ENCODE measurements around the gene QRFP. TPM values are rescaled to one million over a fixed set of nuclear protein-coding genes. Genes with fewer than 3 reads are reported as not detected.

The QRFP gene
- total and polyA plus RNA-seq, 12 donors = not detected

DNA sequence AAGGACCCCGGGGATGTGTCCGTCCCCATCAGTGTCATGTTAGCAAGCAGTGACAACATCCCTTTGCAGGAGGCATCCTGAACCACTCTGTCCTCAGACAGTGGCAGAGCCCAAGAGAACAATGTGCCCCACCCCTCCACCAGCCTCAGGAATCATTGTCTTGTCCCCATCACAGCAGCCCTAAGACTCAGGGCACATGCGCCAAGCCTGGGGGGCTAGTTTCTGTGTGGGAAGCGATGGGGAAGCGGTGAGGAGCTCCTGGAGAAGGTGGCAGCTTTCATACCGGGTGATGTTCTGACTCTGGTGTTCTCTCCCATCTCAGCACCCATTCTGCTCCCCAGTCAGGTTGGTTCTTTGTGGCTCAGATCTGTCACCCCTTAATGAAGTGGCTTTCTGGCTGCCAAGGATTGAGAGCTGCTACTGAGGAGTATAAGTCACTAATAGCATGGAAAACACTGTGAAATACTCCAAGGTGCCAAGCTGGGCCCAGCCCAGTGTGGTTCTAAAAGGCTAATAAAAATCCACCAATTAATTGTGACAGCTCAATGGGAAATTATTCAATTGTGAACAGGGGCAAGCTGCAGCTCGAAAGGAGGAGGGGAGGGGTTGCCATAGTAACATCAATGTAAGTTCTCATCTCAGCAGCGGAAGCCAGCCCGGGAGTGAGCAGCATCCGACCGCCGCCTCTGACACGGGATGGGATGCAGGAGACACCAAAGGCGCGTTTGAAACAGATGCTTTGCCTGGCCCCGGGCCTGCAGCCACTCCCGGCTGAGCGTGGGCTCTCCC is 4.7 kb downstream of the QRFP start:
- Histone ChIP-seq H3K9me3 (replicated peaks in 1 of 3) (no peaks in the 10 kb centered on the region), H3K27ac (no peak overlapping the region), H3K27me3 (no peaks in the 10 kb centered on the region), H3K36me3 (replicated peaks in 1 of 2) (peaks cover 0 to 42% of the 10 kb centered on the region in 2 donors), H3K4me1 (replicated peaks in 1 of 2) (no peaks in the 10 kb centered on the region), H3K4me3 (no peak overlapping the region)
- WGBS, 4 donors = 87 to 100% (median 90%) methylated on average over 4 to 18 of the region's 18 CpGs
- no peak for DNase-seq
- intact Hi-C loops (cut with DNase I) = no loop called here
- no peak for TF ChIP-seq POLR2A (IDR thresholded peaks at IDR 0.05)
- TF ChIP-seq, protein P1, sequence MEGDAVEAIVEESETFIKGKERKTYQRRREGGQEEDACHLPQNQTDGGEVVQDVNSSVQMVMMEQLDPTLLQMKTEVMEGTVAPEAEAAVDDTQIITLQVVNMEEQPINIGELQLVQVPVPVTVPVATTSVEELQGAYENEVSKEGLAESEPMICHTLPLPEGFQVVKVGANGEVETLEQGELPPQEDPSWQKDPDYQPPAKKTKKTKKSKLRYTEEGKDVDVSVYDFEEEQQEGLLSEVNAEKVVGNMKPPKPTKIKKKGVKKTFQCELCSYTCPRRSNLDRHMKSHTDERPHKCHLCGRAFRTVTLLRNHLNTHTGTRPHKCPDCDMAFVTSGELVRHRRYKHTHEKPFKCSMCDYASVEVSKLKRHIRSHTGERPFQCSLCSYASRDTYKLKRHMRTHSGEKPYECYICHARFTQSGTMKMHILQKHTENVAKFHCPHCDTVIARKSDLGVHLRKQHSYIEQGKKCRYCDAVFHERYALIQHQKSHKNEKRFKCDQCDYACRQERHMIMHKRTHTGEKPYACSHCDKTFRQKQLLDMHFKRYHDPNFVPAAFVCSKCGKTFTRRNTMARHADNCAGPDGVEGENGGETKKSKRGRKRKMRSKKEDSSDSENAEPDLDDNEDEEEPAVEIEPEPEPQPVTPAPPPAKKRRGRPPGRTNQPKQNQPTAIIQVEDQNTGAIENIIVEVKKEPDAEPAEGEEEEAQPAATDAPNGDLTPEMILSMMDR (IDR thresholded peaks at IDR 0.05) = no peak

DNA sequence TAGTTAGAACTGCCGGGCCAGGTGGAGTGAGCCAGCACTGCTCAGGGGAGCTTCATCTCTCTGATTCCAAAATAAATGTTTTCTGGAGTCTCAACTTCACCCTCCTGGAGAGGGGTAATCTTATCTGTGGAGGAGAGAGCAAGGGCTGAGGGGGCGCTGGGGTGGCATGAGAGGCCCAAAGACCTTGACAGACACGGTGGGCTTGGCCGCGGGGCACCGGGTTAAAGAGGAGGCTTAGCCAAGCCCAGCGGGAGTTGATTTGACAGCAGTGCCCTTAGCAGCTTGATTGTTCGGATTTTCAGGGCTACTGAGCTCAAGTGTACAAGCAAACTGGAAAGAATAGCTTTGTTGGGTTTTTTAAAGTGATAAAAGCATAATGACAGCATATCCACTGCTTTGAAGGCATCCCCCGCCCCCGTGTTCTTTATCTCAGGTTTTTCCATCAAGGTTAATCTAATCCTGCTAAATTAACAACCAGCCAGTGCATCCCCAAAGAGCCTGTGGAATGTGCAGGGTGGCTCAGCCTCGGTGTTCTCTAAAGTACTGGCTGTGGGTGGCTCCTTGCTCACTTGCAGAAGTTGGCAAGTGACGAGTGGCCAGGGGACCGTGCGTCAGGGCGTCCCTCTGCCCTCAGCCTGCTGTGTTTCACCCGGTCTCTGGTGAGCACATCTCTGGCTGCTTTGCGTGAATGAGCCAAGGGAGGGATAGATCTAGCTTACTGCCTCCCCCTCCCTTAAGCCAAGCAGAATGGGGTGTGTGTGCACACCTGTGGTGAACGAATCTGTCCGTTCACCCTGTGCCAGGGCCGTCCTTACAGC is 5.5 kb downstream of the QRFP start:
- WGBS, 4 donors = 76 to 83% (median 82%) methylated on average over 13 to 20 of the region's 20 CpGs
- TF ChIP-seq POLR2A (IDR thresholded peaks at IDR 0.05) = no peak
- TF ChIP-seq, protein P1 (IDR thresholded peaks at IDR 0.05) = no peak
- no peak for DNase-seq
- intact Hi-C loops (cut with DNase I) = no loop called here
- Histone ChIP-seq H3K27me3 (no peaks in the 10 kb centered on the region), H3K9me3 (replicated peaks in 1 of 3) (no peaks in the 10 kb centered on the region), H3K4me3 (no peak overlapping the region), H3K27ac (no peak overlapping the region), H3K4me1 (replicated peaks in 1 of 2) (no peaks in the 10 kb centered on the region), H3K36me3 (replicated peaks in 1 of 2) (peaks cover 0 to 50% of the 10 kb centered on the region in 2 donors)

DNA sequence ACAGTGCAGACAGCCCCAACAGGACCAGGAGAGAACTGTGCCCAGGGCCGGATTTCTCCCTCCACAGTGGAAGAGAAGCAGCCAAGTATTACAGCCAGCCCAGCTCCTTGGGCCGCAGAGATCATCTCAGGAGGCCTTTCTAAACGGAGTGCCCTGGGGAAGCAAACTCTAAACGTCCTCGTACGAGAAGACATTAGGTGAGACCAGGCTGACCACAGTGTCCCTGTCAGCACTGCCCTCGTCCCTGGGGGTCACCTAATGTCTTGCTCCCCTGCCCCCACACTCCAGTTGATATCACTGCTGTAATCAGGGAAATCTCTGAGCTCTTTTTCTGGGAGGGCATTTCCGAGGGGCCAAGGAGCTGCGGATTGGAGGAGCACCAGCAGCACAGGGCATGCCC is 6.5 kb downstream of the QRFP start:
- Histone ChIP-seq H3K27ac (no peak overlapping the region), H3K27me3 (no peaks in the 10 kb centered on the region), H3K9me3 (replicated peaks in 1 of 3) (no peaks in the 10 kb centered on the region), H3K36me3 (replicated peaks in 1 of 2) (peaks cover 0 to 60% of the 10 kb centered on the region in 2 donors), H3K4me3 (no peak overlapping the region), H3K4me1 (replicated peaks in 1 of 2) (no peaks in the 10 kb centered on the region)
- WGBS, 4 donors = 87 to 91% (median 89%) methylated on average over 7 to 9 of the region's 9 CpGs
- no peak for DNase-seq
- intact Hi-C loops (cut with DNase I) = no loop called here
- TF ChIP-seq, protein P1 (IDR thresholded peaks at IDR 0.05) = no peak
- no peak for TF ChIP-seq POLR2A (IDR thresholded peaks at IDR 0.05)

DNA sequence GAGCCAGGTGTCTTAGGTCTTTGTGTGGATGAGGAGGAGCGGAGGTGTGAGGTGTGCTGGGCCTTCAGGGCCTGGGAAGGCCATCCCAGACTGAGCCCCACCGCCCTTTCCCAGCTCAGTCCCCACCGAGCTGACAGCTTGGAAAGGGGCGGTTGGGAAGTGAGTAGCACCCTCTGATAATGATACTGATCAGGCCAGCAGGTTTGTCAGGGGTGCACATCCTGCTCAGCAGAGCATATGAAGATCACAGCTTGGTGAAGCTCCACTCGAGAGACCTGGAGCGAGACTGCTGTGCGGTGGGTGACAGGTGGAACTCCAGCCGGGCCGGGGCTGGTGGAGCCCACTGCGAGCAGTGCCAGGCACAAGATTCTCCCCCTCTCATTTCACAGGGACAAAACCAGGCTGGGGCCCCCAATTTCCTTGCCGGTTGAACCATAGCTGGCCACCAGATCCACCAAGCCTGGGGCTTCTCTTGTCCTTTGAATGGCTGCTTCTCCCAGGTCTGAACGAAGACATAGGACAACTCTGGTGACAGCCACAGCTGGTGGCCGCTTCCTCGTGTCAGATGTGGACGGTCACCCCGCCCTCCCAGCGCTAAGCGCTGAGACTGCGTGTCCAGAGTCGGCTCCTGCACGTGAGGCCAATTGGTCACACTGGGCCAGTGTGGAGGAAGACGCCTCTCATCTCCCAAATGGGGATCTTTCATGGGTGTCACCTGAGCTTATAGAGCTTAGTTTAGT is 8.3 kb downstream of the QRFP start:
- TF ChIP-seq, protein P1 (IDR thresholded peaks at IDR 0.05) = no peak
- TF ChIP-seq POLR2A (IDR thresholded peaks at IDR 0.05) = no peak
- no peaks in the 10 kb centered on the region for H3K4me1 ChIP-seq (replicated peaks in 1 of 2)
- no peak overlapping the region for H3K27ac ChIP-seq
- no peaks in the 10 kb centered on the region for H3K27me3 ChIP-seq
- DNase-seq = no peak
- peaks cover 0 to 75% of the 10 kb centered on the region in 2 donors for H3K36me3 ChIP-seq (replicated peaks in 1 of 2)
- H3K4me3 ChIP-seq = no peak overlapping the region
- H3K9me3 ChIP-seq (replicated peaks in 1 of 3) = no peaks in the 10 kb centered on the region
- intact Hi-C loops (cut with DNase I) = loop anchor here in 1 of 2 donors (5.0 kb wide), 1 partner anchor 44 kb away; no protein-coding TSS in a partner anchor
- 85 to 97% (median 93%) methylated on average over 16 to 22 of the region's 22 CpGs for WGBS, 4 donors
